Gastroesophageal sphincter (tissue), 3 donors: Measurements from ENCODE around the gene KRTAP4-6.

Source experiments
- CTCF ChIP-seq, 4 experiments: fragments of 200-600 bp in 2 of 4; fragments of 450-650 bp in 2 of 4; sonication (generic) in 1 of 4; IDR thresholded peaks; one replicate each; pipeline ENCODE4 v1.5.1; 2017 to 2019; ENCODE audit warnings: antibody characterized with exemption in 4 of 4, mild to moderate bottlenecking in 2 of 4, moderate library complexity in 2 of 4
- POLR2AphosphoS5 ChIP-seq: sonication (generic); formaldehyde crosslinking; IDR thresholded peaks from one replicate; pipeline ENCODE4 v1.6.1; 2017; ENCODE audit warnings: antibody characterized with exemption

- TF ChIP-seq POLR2AphosphoS5 (no peak), CTCF (IDR thresholded peaks at IDR 0.05) (no peak)
Observed at GRCh38 chr17:41103896-41104295, 36.4 kb downstream of the KRTAP4-6 start.
